ENCODE measurements around the gene KLHDC10. TPM values are rescaled to one million over a fixed set of nuclear protein-coding genes. Genes with fewer than 3 reads are reported as not detected.
A peak's percentile ranks its signal among the peaks of the same experiment; 100 is the strongest.

The KLHDC10 gene
- total RNA-seq, 1 experiment from 2014 or later: 14.4 TPM

DNA sequence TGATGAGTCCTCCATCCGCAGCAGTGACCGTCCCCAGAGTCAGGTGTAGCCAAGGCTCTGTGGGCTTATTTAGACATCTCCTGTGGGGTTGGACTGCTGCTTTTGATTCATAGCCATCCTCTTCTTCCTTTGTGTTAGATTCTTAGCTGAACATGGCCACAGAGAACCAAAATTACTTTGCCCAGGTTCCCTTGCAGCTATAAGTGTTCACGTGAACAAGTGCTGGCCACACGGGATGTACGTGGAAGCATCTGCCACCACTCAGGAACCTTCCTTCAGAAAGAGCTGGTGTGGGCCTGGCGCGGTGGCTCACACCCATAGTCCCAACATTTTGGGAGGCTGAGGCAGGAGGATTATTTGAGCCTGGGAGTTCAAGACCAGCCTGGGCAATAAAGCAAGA is 85.8 kb downstream of the KLHDC10 start (continued):
- TF ChIP-seq CBFB (CRISPR knock-in tag; IDR thresholded peaks at IDR 0.05; ENCODE audit: low read depth) (no peak), SMAD4 (CRISPR knock-in tag; IDR thresholded peaks at IDR 0.05) (no peak), ZNF138 (CRISPR knock-in tag; conservative IDR thresholded peaks at IDR 0.05) (no peak), NR1H2 (CRISPR knock-in tag; IDR thresholded peaks at IDR 0.05) (no peak)
- TF ChIP-seq, protein P1, sequence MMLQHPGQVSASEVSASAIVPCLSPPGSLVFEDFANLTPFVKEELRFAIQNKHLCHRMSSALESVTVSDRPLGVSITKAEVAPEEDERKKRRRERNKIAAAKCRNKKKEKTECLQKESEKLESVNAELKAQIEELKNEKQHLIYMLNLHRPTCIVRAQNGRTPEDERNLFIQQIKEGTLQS (CRISPR knock-in tag; conservative IDR thresholded peaks at IDR 0.05): no peak
- TF ChIP-seq, protein P2, sequence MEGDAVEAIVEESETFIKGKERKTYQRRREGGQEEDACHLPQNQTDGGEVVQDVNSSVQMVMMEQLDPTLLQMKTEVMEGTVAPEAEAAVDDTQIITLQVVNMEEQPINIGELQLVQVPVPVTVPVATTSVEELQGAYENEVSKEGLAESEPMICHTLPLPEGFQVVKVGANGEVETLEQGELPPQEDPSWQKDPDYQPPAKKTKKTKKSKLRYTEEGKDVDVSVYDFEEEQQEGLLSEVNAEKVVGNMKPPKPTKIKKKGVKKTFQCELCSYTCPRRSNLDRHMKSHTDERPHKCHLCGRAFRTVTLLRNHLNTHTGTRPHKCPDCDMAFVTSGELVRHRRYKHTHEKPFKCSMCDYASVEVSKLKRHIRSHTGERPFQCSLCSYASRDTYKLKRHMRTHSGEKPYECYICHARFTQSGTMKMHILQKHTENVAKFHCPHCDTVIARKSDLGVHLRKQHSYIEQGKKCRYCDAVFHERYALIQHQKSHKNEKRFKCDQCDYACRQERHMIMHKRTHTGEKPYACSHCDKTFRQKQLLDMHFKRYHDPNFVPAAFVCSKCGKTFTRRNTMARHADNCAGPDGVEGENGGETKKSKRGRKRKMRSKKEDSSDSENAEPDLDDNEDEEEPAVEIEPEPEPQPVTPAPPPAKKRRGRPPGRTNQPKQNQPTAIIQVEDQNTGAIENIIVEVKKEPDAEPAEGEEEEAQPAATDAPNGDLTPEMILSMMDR (IDR thresholded peaks at IDR 0.05): no peak
- TF ChIP-seq, protein P3, sequence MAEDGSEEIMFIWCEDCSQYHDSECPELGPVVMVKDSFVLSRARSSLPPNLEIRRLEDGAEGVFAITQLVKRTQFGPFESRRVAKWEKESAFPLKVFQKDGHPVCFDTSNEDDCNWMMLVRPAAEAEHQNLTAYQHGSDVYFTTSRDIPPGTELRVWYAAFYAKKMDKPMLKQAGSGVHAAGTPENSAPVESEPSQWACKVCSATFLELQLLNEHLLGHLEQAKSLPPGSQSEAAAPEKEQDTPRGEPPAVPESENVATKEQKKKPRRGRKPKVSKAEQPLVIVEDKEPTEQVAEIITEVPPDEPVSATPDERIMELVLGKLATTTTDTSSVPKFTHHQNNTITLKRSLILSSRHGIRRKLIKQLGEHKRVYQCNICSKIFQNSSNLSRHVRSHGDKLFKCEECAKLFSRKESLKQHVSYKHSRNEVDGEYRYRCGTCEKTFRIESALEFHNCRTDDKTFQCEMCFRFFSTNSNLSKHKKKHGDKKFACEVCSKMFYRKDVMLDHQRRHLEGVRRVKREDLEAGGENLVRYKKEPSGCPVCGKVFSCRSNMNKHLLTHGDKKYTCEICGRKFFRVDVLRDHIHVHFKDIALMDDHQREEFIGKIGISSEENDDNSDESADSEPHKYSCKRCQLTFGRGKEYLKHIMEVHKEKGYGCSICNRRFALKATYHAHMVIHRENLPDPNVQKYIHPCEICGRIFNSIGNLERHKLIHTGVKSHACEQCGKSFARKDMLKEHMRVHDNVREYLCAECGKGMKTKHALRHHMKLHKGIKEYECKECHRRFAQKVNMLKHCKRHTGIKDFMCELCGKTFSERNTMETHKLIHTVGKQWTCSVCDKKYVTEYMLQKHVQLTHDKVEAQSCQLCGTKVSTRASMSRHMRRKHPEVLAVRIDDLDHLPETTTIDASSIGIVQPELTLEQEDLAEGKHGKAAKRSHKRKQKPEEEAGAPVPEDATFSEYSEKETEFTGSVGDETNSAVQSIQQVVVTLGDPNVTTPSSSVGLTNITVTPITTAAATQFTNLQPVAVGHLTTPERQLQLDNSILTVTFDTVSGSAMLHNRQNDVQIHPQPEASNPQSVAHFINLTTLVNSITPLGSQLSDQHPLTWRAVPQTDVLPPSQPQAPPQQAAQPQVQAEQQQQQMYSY (CRISPR knock-in tag; IDR thresholded peaks at IDR 0.05): no peak
- TF ChIP-seq, protein P4, sequence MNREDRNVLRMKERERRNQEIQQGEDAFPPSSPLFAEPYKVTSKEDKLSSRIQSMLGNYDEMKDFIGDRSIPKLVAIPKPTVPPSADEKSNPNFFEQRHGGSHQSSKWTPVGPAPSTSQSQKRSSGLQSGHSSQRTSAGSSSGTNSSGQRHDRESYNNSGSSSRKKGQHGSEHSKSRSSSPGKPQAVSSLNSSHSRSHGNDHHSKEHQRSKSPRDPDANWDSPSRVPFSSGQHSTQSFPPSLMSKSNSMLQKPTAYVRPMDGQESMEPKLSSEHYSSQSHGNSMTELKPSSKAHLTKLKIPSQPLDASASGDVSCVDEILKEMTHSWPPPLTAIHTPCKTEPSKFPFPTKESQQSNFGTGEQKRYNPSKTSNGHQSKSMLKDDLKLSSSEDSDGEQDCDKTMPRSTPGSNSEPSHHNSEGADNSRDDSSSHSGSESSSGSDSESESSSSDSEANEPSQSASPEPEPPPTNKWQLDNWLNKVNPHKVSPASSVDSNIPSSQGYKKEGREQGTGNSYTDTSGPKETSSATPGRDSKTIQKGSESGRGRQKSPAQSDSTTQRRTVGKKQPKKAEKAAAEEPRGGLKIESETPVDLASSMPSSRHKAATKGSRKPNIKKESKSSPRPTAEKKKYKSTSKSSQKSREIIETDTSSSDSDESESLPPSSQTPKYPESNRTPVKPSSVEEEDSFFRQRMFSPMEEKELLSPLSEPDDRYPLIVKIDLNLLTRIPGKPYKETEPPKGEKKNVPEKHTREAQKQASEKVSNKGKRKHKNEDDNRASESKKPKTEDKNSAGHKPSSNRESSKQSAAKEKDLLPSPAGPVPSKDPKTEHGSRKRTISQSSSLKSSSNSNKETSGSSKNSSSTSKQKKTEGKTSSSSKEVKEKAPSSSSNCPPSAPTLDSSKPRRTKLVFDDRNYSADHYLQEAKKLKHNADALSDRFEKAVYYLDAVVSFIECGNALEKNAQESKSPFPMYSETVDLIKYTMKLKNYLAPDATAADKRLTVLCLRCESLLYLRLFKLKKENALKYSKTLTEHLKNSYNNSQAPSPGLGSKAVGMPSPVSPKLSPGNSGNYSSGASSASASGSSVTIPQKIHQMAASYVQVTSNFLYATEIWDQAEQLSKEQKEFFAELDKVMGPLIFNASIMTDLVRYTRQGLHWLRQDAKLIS (CRISPR knock-in tag; IDR thresholded peaks at IDR 0.05; ENCODE audit: borderline replicate concordance): no peak

DNA sequence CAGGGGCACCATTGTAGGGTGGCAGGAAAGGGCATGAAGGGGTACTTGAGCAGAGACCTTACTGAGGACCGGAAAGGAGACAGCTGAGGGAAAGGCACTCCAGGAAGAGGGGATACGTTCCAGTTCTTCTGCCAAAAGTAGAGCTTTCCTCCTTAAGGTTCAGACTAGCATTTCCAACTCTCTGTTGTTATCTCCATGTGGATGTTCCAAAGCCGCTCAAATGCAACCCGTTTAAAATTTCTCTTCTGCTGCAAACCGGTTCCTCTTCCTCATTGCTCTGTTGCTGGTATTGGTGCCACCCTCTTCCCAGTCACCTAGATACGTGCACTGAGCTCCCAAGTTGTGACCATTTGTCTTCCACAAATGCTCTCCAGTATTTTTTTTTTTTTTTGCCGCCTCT is 87.4 kb downstream of the KLHDC10 start:
- Mint-ChIP-seq H3K9me3 (0 out of 2 replicates have a peak, but pooled peaks cover 3% of the 10 kb centered on the region), H3K27ac (0 out of 2 replicates have a peak overlapping the region, but pooled peaks have one; percentile 35), H3K36me3 (peaks cover 35% of the 10 kb centered on the region), H3K4me3 (no peak overlapping the region), H3K4me1 (no peaks in the 10 kb centered on the region), H3K27me3 (ENCODE audit: low read depth) (no peaks in the 10 kb centered on the region)
- ATAC-seq (no peak), DNase-seq (ENCODE audit: low spot score) (no peak)
- POLR2A ChIA-PET: interaction anchor here (0.7 kb wide), 1 partner anchor 17 kb away, joined by 6 read pairs; no protein-coding TSS in a partner anchor
- CTCF ChIA-PET: interaction anchor here (0.7 to 1.4 kb wide), 3 partner anchors 29 to 600 kb away, joined by 3 to 5 read pairs (median 4); no protein-coding TSS in a partner anchor
- TF ChIP-seq ZNF671 (CRISPR knock-in tag; IDR thresholded peaks at IDR 0.05) (no peak), HMGA2 (CRISPR knock-in tag; IDR thresholded peaks at IDR 0.05) (no peak), ELF4 (CRISPR knock-in tag; IDR thresholded peaks at IDR 0.05; ENCODE audit: low read depth) (no peak), GRHL2 (CRISPR knock-in tag; IDR thresholded peaks at IDR 0.05; ENCODE audit: insufficient replicate concordance, severe bottlenecking) (no peak), PRRX2 (CRISPR knock-in tag; IDR thresholded peaks at IDR 0.05) (no peak), CREB1 (CRISPR knock-in tag; IDR thresholded peaks at IDR 0.05) (no peak), FOXJ3 (CRISPR knock-in tag; IDR thresholded peaks at IDR 0.05; ENCODE audit: borderline replicate concordance) (no peak)
- TF ChIP-seq, protein P5, sequence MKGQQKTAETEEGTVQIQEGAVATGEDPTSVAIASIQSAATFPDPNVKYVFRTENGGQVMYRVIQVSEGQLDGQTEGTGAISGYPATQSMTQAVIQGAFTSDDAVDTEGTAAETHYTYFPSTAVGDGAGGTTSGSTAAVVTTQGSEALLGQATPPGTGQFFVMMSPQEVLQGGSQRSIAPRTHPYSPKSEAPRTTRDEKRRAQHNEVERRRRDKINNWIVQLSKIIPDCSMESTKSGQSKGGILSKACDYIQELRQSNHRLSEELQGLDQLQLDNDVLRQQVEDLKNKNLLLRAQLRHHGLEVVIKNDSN (CRISPR knock-in tag; IDR thresholded peaks at IDR 0.05): no peak
- TF ChIP-seq, protein P6, sequence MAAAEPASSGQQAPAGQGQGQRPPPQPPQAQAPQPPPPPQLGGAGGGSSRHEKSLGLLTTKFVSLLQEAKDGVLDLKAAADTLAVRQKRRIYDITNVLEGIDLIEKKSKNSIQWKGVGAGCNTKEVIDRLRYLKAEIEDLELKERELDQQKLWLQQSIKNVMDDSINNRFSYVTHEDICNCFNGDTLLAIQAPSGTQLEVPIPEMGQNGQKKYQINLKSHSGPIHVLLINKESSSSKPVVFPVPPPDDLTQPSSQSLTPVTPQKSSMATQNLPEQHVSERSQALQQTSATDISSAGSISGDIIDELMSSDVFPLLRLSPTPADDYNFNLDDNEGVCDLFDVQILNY (CRISPR knock-in tag; IDR thresholded peaks at IDR 0.05): no peak
- TF ChIP-seq, protein P7, sequence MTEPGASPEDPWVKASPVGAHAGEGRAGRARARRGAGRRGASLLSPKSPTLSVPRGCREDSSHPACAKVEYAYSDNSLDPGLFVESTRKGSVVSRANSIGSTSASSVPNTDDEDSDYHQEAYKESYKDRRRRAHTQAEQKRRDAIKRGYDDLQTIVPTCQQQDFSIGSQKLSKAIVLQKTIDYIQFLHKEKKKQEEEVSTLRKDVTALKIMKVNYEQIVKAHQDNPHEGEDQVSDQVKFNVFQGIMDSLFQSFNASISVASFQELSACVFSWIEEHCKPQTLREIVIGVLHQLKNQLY (CRISPR knock-in tag; IDR thresholded peaks at IDR 0.05): no peak
- TF ChIP-seq, protein P8, sequence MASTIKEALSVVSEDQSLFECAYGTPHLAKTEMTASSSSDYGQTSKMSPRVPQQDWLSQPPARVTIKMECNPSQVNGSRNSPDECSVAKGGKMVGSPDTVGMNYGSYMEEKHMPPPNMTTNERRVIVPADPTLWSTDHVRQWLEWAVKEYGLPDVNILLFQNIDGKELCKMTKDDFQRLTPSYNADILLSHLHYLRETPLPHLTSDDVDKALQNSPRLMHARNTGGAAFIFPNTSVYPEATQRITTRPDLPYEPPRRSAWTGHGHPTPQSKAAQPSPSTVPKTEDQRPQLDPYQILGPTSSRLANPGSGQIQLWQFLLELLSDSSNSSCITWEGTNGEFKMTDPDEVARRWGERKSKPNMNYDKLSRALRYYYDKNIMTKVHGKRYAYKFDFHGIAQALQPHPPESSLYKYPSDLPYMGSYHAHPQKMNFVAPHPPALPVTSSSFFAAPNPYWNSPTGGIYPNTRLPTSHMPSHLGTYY (CRISPR knock-in tag; IDR thresholded peaks at IDR 0.05): no peak
- TF ChIP-seq, protein P9, sequence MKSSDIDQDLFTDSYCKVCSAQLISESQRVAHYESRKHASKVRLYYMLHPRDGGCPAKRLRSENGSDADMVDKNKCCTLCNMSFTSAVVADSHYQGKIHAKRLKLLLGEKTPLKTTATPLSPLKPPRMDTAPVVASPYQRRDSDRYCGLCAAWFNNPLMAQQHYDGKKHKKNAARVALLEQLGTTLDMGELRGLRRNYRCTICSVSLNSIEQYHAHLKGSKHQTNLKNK (CRISPR knock-in tag; IDR thresholded peaks at IDR 0.05): no peak

Measured in WTC11 (cell line).